Occipital lobe (tissue), 2 donors: ENCODE data around the gene RREB1. TPM values are rescaled to one million over a fixed set of nuclear protein-coding genes. Genes with fewer than 3 reads are reported as not detected.

Experiments used
- DNase-seq: peaks from one replicate; lab custom pipeline; 2025; lab: John Stamatoyannopoulos, UW
- total RNA-seq: library from RNA; depleted of rRNA; stranded (reverse); fragments of >200 nt; gene quantifications from one replicate; pipeline ENCODE4 v1.2.3, GENCODE V29; 2014

The RREB1 gene
- total RNA-seq, 1 donor from 2014 or later = 1.4 TPM

DNA sequence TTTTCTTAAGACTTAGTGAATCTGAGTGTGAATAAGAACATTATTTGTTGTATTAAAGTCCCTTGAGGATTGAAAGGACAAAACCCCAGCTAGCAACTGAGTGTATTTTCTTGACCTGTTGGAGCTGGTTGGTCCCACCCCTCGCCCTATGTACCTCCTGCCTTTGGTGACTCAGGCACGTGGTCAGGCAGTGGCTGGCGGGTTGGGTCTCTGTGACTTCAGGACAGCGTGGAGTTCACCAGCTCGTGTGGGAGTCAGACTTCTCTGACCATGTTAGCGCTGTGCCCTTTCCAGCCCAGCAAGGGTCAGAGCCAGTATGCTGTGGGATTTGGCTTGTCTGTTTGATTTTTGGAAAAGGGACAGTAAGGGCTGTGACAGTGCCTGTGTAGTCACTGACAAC, 111.5 kb downstream of the RREB1 start:
- no peak for DNase-seq

DNA sequence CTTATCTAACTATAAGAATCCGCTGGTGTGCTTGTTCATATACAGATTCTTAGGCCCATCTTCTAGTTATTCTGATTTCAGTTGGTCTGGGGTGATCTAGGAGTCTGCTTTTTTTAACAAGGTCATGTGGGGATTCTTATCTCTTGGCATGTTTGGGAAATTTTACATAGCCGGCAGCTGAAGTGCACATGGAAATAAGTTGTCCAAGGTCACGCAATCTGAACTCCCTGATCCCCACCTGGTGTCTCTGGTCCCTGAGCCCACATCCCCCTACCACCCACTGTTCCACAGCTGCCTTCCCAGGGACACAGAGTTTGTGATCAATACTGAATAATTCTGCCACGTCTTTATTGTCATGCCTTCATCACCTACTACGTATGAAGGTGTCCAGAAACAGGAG, 114.4 kb downstream of the RREB1 start:
- DNase-seq = no peak

DNA sequence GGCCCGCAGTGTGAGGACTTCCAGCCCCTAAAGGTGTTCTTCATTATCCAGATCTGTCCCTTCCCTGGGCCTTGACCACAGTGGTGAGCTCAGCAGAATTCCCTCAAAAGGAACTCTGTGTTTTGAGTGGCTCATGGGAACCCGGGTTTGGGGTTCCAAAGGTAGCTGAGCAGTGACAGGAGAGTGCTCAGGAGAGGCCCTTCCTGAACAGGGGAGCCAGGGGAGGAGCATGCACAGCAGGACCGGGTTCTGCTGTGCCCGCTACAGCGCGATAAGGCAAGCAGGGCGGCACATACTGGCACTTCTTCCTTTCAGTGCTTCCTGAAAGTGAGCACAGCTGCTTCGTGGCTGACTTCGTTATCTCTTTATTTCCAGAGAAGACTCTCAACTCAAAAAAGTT, 117.0 kb downstream of the RREB1 start:
- DNase-seq = no peak

DNA sequence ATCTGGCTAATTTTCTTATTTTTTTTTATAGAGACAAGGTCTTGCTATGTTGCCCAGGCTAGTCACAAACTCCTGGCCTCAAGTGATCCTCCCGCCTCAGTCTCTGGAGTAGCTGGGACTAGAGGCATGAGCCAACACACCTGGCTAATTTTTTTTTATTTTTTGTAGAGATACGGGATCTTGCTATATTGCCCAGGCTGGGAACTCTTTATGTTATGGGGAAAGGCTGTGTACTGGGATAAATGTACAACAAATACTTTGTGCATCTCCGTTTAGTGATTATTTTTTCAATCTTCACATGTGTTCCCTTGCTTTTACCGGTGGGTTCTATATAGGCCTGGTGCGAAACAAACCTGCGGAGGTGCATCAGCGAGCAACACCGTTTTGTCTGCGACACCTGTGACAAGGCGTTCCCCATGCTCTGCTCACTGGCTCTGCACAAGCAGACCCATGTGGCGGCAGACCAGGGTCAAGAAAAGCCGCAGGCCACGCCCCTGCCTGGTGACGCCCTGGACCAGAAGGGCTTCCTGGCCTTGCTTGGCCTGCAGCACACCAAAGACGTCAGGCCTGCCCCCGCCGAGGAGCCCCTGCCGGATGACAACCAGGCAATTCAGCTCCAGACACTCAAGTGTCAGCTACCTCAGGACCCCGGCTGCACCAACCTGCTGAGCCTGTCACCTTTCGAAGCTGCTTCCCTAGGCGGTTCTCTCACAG, 121.1 kb downstream of the RREB1 start:
- no peak for DNase-seq

DNA sequence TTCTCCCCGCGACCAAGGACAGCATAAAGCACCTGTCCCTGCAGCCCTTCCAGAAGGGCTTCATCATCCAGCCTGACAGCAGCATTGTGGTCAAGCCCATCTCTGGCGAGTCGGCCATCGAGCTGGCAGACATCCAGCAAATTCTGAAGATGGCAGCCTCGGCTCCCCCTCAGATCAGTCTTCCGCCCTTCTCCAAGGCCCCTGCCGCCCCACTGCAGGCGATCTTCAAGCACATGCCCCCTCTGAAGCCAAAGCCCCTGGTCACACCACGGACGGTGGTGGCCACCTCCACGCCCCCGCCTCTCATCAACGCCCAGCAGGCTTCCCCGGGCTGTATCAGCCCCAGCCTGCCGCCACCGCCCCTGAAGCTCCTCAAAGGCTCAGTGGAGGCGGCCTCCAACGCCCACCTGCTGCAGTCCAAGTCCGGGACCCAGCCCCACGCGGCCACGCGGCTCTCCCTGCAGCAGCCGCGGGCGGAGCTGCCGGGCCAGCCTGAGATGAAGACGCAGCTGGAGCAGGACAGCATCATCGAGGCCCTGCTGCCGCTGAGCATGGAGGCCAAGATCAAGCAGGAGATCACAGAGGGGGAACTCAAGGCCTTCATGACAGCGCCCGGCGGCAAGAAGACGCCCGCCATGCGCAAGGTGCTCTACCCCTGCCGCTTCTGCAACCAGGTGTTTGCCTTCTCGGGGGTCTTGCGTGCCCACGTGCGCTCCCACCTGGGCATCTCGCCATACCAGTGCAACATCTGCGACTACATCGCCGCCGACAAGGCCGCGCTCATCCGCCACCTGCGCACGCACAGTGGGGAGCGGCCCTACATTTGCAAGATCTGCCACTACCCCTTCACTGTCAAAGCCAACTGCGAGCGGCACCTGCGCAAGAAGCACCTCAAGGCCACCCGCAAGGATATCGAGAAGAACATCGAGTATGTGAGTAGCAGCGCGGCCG, 121.9 kb downstream of the RREB1 start:
- no peak for DNase-seq

DNA sequence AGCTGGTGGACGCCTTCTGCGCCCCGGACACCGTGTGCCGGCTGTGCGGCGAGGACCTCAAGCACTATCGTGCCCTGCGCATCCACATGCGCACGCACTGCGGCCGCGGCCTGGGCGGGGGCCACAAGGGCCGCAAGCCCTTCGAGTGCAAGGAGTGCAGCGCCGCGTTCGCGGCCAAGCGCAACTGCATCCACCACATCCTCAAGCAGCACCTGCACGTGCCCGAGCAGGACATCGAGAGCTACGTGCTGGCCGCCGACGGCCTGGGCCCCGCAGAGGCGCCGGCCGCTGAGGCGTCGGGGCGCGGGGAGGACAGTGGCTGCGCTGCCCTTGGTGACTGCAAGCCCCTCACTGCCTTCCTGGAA, 122.5 kb downstream of the RREB1 start:
- DNase-seq = no peak

DNA sequence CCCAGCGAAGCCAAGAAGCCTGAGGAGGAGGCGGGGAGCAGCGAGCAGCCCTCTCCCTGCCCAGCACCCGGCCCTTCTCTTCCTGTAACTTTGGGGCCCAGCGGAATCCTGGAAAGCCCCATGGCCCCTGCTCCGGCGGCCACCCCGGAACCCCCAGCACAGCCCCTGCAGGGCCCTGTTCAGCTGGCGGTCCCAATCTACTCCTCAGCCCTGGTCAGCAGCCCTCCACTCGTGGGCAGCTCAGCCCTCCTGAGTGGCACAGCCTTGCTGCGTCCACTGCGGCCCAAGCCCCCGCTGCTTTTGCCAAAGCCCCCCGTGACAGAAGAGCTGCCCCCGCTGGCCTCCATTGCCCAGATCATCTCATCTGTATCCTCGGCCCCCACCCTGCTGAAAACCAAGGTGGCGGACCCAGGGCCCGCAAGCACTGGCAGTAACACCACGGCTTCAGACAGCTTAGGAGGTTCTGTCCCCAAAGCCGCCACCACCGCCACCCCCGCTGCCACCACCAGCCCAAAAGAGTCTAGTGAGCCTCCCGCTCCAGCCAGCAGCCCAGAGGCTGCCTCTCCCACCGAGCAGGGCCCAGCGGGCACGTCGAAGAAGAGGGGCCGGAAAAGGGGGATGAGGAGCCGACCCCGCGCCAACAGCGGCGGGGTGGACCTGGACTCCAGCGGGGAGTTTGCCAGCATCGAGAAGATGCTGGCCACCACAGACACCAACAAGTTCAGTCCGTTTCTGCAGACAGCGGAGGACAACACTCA, 123.4 kb downstream of the RREB1 start:
- DNase-seq = no peak

DNA sequence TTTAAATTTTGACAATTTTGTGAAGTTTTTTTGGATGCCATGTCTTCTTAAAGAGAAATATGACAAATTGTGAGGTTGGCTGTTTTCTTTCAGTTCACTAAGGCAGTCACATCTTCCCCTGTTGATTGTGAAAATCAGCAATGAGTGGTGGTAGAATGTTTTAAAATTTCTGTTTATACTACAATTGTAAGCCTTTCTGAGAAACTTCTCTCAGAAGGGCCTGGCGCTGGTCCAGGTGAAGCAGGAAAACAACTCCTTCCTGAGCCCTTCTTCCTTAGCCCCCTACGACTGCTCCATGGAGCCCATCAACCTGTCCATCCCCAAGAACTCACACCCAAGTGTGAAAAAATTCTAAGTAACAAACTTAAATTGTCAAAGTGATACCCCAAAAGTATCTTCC, 124.6 kb downstream of the RREB1 start:
- no peak for DNase-seq

DNA sequence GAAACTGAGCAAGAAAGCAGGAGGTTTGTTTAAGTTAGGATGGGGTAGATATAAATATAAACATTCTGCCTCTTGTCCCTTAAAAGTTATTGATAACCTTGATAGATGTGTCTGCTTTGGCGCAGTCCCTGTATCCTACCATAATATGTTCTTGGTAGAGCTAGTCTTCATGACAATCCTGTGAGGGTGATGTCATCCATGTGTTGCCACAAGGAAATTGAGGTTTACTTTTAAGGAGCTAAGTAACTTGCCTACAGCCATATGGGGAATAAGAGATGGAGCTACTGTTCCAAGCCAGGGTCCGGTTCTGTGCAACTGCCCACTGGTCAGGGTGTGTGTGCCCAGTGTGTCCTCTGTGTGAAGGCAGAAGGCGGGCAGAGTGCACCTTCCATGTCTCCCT, 126.8 kb downstream of the RREB1 start:
- DNase-seq = no peak

DNA sequence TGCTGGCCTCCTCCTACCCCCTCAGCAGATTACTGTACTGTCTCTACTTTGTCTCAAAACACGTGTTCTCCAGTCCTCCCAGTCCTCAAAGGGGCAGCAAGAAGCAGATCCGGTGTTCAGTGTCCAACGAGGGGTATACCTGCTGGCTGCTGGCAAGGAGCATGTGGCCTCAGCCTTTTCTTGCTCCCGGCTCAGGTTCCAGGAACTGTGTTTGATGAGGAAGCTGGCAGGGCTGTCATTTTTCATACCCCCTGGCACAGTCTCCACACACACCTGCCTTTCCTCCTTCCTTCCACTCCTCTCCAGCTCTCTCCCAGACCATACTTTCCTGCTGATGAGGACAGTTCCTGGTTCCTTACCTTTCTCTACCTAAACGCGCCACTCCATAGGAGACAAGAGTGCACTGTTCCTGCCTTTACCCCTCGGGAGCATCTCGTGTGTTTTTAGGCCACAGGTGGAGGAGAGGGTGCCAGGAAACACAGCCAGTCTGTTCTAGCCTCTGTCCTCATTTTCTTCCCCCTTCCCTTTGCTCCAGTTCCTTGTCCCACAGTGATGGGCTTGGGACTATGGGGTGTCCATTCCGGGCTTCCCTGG, 128.0 kb downstream of the RREB1 start:
- no peak for DNase-seq

DNA sequence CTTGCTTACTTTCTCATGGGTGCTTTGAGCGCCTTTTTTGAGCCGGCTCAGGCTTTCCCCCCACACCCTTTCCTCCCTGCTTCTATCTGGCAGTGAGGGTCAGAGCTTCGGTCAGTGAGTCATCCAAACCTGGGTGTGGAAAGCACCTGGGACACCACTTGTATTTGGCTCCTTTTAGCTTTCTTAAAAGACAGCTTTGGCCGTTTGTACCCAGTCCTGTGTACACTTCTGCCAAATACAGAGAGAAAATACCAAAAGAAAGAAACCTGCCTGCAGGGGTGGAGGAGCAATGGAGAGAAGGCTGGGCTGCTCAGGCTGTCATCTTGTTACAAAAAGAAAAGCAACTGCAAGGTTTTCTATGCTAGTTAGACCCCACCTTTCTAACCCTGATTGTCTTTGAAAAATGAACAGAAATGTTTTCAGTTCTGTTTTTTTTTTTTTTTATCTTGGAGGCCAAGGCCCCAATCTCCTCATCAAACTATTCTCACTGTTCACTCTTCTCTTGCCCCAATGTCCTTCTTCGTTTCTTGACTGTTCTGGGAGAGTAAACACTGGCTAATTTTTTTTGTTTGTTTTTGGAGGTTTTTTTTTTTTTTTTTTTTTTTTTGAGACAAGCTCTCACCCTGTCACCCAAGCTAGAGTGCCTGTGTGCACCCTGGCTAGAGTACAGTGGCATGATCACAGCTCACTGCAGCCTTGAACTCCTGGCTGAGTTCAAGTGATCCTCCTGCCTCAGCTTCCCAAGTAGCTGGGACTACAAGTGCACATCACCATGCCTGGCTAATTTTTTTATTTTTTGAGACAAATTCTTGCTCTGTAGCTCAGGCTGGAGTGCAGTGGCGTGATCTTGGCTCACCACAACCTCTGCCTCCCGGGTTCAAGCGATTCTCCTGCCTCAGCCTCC, 128.8 kb downstream of the RREB1 start:
- DNase-seq = no peak

DNA sequence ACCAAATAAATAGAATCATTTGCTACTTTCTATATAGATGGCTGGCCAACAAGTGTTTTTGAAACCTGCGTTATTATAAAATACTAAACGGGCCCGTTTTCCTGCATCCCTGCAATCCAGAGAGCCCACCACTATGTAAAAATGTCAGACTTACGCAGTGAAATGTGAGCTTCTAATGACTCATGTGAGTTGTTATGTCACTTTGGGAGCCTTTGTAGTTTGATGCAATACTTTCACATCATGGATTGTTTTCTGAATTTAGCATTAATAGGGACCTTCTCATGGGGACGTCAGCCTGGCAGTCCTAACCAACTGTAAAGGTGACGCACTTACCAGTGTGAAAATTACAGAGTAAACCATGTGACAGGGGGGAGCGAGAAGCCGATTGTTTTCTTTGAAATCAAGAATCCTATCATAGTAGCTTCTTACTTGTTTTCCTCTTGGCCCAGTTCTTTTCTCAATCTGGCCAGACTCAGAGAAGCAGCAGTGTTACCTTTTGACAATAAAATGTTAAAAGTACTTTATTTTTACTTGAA, 130.0 kb downstream of the RREB1 start:
- DNase-seq = no peak

DNA sequence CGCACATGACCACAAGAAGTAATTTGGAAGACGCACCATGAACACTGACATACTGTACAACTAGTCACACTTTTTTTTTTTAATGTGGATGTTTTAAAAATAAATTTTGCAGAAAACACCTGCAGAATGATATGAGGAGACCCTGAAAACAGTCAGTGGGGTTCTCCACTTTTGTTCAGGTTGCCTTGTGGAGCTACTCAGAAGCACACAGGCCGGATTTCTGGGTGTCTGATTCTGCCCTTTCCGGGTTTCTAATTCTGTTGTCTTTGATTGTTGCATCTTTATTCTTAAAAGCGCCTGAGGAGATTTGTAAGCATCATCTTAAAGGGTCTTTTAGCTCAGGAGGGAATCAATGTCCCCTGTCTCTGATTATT, 130.8 kb downstream of the RREB1 start:
- no peak for DNase-seq

DNA sequence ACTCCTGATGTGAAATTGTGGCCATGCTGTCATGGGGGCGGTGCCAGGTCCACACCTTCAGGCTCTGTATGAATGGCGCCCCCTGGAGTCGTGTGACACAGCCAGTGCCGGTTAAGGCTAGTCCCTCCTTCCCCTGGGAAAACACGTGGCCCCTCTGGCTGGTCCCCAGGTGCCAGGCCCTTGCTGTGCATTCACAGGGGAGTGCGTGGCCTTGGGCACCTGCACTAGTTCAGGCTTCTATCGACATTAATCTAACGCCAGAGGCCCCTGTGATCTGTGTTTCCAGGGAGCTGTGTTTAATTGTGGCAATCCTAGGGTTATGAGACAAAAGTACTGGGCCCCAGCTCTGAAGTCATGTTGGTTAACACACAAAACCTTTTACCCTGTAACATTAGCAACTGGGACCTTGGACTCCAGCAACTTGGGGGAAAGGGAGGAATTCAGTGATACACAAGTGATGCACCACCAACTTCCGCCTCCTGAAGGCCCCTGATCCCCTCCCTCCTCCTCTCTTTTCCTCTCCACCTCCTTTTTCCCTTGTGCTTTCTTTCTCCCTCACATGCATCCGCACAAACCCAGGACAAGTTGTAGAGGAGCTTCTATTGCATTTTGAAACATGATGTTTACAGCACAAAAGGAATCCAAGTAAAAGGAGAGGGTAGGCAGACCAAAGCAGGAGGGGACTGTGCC, 131.3 kb downstream of the RREB1 start:
- DNase-seq = peak; percentile 7

DNA sequence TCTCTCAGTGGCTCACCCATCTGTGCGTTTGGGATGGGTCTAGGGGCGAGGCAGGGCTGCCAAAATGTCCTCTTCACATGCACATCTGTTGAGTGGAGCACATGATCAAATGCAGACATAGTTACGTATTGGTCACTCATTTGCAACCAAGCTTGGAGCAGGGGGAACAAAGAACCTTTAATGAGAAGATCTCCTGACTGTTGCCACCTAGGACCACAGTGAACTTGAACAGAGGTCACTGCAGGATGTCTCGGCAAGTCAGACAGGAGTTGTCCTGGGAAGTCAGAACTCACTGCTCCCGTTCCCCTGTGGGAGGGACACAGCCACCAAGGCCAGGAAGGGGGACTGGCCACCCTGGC, 131.8 kb downstream of the RREB1 start:
- DNase-seq = no peak

DNA sequence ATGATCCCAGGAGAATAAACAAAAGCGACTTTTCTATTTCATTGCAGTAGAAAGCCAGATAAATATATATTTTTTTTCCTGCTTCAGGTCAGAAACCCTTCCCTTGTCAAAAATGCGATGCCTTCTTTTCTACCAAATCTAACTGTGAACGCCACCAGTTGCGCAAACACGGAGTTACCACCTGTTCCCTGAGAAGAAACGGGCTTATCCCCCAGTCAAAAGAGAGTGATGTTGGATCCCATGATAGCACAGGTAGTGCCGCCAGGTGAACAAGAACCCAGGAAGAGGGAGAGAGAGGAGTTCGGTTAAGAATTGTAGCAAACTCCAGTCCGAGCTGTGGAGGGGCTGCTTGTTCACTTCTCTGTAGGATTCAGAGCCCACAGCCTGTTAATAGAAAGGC, 132.6 kb downstream of the RREB1 start:
- DNase-seq = no peak

DNA sequence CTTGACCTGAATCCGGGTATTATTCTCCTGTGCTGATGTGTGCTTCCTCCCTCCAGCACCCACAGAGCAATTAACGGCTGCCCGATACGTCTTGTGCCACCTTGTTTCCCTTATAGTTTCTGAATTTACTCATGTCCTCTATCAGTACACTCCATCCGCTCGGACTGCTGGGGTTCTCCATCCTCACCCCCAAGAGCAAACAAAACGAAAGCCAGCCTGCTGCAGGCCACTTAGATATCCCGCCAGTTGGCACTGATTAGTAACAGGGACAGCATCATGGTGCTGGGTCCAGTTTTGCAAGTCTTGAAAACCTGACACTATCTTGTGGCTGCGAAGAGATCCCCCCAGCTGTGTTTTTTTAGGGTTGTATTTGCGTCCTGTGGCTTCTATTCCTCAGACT, 133.4 kb downstream of the RREB1 start:
- no peak for DNase-seq

DNA sequence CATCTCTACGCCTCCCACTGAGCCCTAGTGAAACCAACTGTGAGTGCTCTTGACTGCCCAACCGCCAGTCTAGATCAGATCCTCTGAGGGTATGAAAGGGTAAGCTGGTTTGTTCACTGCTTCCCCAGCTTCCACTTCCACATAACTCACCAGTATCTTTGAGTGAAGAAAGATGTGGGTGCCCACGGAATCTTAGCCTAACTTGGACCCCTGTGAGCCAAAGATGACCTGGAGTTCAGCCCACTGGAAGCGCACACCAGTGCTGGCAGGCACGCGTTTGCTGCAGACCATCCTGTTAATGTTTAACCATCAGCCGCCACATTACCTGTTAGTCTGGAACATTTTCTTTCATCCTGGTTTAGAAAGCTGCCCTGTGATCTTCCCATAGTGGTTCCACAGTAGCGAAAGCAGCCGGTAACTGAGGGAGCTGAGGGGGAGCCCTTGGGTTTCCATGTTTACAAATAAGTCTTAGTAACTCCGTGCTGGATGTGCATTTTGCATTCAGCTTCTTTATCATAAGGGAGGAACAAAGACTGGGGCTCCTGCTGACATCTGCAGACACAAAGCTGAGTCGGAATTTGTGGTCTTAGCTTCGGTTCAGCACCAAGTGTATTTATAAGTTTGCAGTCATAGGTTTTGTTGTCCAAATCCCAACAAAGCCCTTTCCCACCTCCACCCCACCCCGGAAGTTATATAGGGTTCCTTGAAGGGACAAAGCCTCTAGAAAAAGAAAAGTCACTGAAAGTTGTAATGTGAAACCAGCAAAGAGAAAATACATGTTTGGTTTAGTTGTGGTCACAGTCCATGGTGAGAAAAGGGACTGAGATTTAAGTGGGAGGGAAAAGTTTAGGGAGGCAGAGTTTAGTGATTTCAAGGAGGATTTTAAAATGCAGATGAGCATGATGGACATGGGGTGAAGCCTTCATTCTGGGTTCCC, 134.2 kb downstream of the RREB1 start:
- no peak for DNase-seq

DNA sequence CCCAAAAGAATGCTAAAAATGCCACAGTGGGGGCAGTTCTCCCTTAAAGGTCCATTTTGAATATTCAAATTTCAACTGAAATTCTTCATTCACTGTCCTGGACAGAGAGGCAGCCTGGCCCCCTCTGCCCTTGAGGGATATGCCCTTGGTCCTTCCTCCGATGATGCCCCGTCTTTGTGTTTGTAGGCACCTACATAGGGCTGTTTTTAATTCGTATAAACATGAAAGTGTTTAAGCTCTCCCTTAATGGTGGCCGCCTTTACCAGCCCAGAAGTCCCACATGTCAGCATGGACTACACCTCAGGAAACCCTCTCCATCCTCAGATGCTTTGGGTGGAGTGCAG, 135.0 kb downstream of the RREB1 start:
- no peak for DNase-seq
